HUES64 (cell line): ENCODE data around the gene KATNAL1.

ENCODE experiments used
- H3K27ac ChIP-seq: 2 replicates; pipeline ENCODE4 v1.7.0; 2013; ENCODE audit warnings: low read depth, low read length, inconsistent platforms
- H3K27me3 ChIP-seq: 2 replicates; pipeline ENCODE4 v1.6.1; 2013; ENCODE audit warnings: mild to moderate bottlenecking, low read length; ENCODE audit not compliant: insufficient read depth
- H3K36me3 ChIP-seq: 2 replicates; pipeline ENCODE4 v1.6.1; 2013; ENCODE audit warnings: mild to moderate bottlenecking, low read length; ENCODE audit not compliant: insufficient read depth
- H3K4me1 ChIP-seq: 2 replicates; pipeline ENCODE4 v1.6.1; 2013; ENCODE audit warnings: mild to moderate bottlenecking, low read length, moderate library complexity; ENCODE audit not compliant: insufficient read depth
- H3K4me3 ChIP-seq: 2 replicates; pipeline ENCODE4 v1.5.1; 2013; ENCODE audit warnings: mild to moderate bottlenecking, low read length, moderate library complexity
- H3K9ac ChIP-seq: 2 replicates; pipeline ENCODE4 v1.6.1; 2013; ENCODE audit warnings: mild to moderate bottlenecking, low read depth, low read length
- H3K9me3 ChIP-seq: 2 replicates; pipeline ENCODE4 v1.6.1; 2013; ENCODE audit warnings: low read depth, low read length; ENCODE audit not compliant: insufficient read depth
- whole genome bisulfite sequencing: fragments of 150-250, 120-280 bp; methylation state at CpG from one replicate; pipeline ENCODE4 v1.1.7; 2013; ENCODE audit warnings: missing lambda C conversion rate; 5-methylcytosine and 5-hydroxymethylcytosine counted together

The KATNAL1 gene

GRCh38 chr13:30329009-30329585, 21.7 kb upstream of the KATNAL1 start:
- no peak overlapping the region for H3K9ac ChIP-seq
- no peak overlapping the region for H3K27ac ChIP-seq
- 96% methylated on average over 2 of the region's 2 CpGs for WGBS
- H3K27me3 ChIP-seq, result no peaks in the 10 kb centered on the region
- H3K36me3 ChIP-seq, result no peaks in the 10 kb centered on the region
- H3K9me3 ChIP-seq, result peaks cover 3% of the 10 kb centered on the region; the same call in 1 of the 2 replicates
- H3K4me3 ChIP-seq, result no peak overlapping the region
- H3K4me1 ChIP-seq, result no peaks in the 10 kb centered on the region

- H3K4me3 ChIP-seq, result no peak overlapping the region
- H3K36me3 ChIP-seq, result no peaks in the 10 kb centered on the region
- H3K4me1 ChIP-seq, result no peaks in the 10 kb centered on the region
- no peaks in the 10 kb centered on the region for H3K27me3 ChIP-seq
- 89% methylated on average over 4 of the region's 4 CpGs for WGBS
- H3K9me3 ChIP-seq, result peaks cover 3% of the 10 kb centered on the region; the same call in 1 of the 2 replicates
- H3K27ac ChIP-seq, result no peak overlapping the region
- H3K9ac ChIP-seq, result no peak overlapping the region
Measured at GRCh38 chr13:30325668-30326067, 18.3 kb upstream of the KATNAL1 start.

- no peak overlapping the region for H3K4me3 ChIP-seq
- H3K9me3 ChIP-seq, result peaks cover 3% of the 10 kb centered on the region; the same call in 1 of the 2 replicates
- H3K27me3 ChIP-seq, result no peaks in the 10 kb centered on the region
- H3K36me3 ChIP-seq, result no peaks in the 10 kb centered on the region
- no peak overlapping the region for H3K9ac ChIP-seq
- H3K4me1 ChIP-seq, result peaks cover 5% of the 10 kb centered on the region; the same call in 1 of the 2 replicates
- WGBS, result 94% methylated on average over 1 of the region's 2 CpGs
- no peak overlapping the region for H3K27ac ChIP-seq
Measured at GRCh38 chr13:30323524-30323923, 16.2 kb upstream of the KATNAL1 start.

DNA sequence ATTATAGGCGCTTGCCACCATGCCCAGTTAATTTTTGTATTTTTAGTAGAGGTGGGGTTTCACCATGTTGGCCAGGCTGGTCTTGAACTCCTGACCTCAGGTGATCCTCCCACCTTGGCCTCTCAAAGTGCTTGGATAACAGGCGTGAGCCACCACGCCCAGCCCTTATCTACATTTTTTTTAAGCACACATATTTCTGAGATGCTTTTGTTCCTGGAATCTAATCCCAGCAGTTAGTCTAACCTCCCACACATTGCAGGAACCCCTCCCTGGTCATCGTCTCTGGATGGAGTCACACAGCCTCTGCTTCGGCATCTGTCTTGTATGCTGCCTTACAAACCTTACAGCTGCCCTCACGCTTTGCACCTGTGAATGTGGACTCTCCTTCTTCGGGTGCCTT, 15.1 kb upstream of the KATNAL1 start:
- peaks cover 3% of the 10 kb centered on the region; the same call in 1 of the 2 replicates for H3K9me3 ChIP-seq
- H3K36me3 ChIP-seq, result no peaks in the 10 kb centered on the region
- no peak overlapping the region for H3K9ac ChIP-seq
- no peak overlapping the region for H3K27ac ChIP-seq
- 92% methylated on average over 7 of the region's 7 CpGs for WGBS
- peaks cover 8% of the 10 kb centered on the region; the same call in 1 of the 2 replicates for H3K4me1 ChIP-seq
- no peaks in the 10 kb centered on the region for H3K27me3 ChIP-seq
- no peak overlapping the region for H3K4me3 ChIP-seq

DNA sequence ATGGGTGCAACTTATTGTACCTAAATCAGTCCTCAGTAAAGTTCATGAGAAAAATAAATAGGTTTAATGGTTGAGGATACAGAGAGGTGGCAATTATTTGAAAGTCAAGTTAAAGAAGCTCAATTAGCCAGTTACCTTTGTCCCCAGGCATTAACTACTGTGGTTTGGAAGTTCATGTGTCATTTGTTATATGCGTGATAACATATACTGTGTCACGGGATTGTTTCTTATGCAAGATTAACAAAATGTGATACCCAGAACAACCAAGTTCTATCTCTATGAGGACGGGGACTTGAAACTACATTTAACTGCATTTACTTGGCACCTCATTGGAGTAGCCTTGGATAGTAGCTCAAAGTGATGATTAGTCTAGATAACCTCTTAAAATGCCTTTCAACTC, 13.9 kb upstream of the KATNAL1 start:
- H3K27me3 ChIP-seq, result no peaks in the 10 kb centered on the region
- H3K9me3 ChIP-seq, result peaks cover 3% of the 10 kb centered on the region; the same call in 1 of the 2 replicates
- no peak overlapping the region for H3K9ac ChIP-seq
- no peak overlapping the region for H3K4me3 ChIP-seq
- no peak overlapping the region for H3K27ac ChIP-seq
- no peaks in the 10 kb centered on the region for H3K36me3 ChIP-seq
- peaks cover 8% of the 10 kb centered on the region; the same call in 1 of the 2 replicates for H3K4me1 ChIP-seq
- 97% methylated on average over 3 of the region's 3 CpGs for WGBS

DNA sequence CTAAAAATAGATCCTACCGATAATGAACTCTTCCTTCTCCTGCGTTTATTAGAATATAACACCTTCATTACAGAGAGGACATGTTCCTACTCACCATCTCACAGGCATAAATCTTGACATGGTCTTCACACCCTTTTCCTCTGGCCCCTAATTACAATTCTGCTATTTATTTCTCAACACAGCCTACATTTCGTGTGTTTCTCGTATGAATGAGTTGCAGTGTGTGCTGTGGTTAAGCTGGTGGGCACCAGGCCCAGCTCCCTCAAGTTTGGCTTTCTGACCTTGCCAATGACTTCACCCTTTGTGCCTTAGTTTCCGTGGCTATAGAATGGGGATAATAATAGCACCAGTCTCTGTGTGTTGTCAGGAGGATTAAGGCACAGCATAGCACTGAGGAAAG, 12.3 kb upstream of the KATNAL1 start:
- Histone ChIP-seq H3K27me3 (no peaks in the 10 kb centered on the region), H3K4me3 (no peak overlapping the region), H3K4me1 (peaks cover 8% of the 10 kb centered on the region; the same call in 1 of the 2 replicates), H3K27ac (no peak overlapping the region), H3K9ac (no peak overlapping the region), H3K36me3 (no peaks in the 10 kb centered on the region), H3K9me3 (no peaks in the 10 kb centered on the region)
- WGBS, result 93% methylated on average over 5 of the region's 5 CpGs

DNA sequence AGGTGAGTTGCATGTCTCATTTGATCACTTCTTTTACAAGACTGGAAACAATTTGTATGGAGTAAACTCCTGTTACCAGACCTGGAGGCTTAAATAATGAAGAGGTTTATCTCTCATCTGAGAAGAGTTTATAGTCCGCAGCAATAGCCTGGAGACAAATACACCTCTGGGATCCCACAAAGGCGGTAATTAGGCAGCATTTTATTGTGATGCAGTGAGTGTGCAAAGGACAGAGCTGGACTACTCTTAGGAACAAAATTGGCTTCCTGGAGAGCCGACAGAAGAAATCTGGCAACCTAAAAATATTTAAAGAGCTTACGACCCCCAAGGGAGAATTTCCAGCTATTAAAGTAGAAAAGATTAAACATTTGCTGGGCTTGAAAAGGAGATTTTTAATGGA, 11.8 kb upstream of the KATNAL1 start:
- 97% methylated on average over 4 of the region's 4 CpGs for WGBS
- Histone ChIP-seq H3K9ac (no peak overlapping the region), H3K27me3 (no peaks in the 10 kb centered on the region), H3K4me1 (peaks cover 8% of the 10 kb centered on the region; the same call in 1 of the 2 replicates), H3K4me3 (no peak overlapping the region), H3K27ac (no peak overlapping the region), H3K9me3 (no peaks in the 10 kb centered on the region), H3K36me3 (no peaks in the 10 kb centered on the region)

DNA sequence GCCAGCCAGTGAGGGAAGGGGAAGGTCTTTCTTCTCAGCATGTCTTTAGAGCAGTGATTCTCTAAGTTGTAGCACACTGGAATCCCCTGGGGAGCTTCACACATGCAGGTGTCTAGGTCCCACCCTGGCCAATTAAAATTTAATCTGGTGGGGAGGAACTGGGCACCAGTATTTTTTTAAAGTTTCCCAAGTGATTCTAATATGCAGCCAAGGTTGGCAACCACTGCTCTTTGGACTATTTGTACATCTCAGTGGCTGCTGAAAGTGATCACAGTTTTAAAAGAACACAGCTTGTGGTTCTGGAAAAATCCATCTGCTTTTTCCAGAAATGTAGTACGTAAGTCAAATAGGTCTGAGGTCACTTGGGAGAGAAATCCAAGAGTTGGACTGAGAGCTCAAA, 10.7 kb upstream of the KATNAL1 start:
- Histone ChIP-seq H3K9me3 (no peaks in the 10 kb centered on the region), H3K4me3 (no peak overlapping the region), H3K27ac (no peak overlapping the region), H3K36me3 (no peaks in the 10 kb centered on the region), H3K4me1 (peaks cover 8% of the 10 kb centered on the region; the same call in 1 of the 2 replicates), H3K27me3 (no peaks in the 10 kb centered on the region), H3K9ac (no peak overlapping the region)
- 100% methylated on average over 1 of the region's 1 CpG for WGBS

DNA sequence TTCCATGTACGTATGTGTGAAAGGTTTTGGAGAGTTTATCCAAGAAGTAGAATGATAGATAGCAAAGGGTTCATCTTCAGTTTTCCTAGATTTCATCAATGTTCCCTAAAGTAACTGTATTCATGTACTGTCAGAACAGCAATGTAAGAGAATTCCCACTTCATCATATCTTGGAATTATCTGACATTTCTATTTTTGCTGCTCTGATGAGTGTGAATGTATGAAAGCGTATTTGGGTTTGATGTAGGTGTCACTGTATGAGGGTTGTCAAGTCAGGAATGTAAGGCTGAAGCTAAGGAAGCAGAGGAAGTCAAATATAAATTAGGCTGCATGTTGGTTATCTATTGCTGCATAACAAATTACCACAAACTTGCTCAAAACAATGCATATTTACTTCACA, 7.2 kb upstream of the KATNAL1 start:
- H3K36me3 ChIP-seq, result no peaks in the 10 kb centered on the region
- H3K27ac ChIP-seq, result no peak overlapping the region
- H3K27me3 ChIP-seq, result no peaks in the 10 kb centered on the region
- 96% methylated on average over 2 of the region's 2 CpGs for WGBS
- H3K9me3 ChIP-seq, result no peaks in the 10 kb centered on the region
- no peak overlapping the region for H3K4me3 ChIP-seq
- H3K9ac ChIP-seq, result no peak overlapping the region
- peaks cover 8% of the 10 kb centered on the region; the same call in 1 of the 2 replicates for H3K4me1 ChIP-seq

DNA sequence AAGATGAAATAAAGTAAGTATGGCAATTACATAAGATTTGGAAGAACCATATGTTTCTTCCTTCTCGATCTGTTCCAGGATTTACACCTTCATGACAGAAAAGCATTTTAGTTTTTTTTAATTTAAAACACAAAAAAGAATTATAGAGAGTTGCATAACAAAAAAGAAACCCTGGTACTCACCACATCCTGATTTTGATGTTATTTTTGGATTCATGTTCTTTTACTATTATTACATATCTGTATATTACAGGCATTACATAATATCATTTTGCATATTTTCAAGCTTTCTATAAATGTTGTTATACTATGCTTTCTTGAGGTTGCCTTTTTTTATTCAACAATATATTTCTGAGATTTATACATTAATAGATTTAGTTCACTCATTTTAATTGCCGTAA, 6.7 kb upstream of the KATNAL1 start:
- 100% methylated on average over 1 of the region's 2 CpGs for WGBS
- H3K27ac ChIP-seq, result no peak overlapping the region
- H3K4me3 ChIP-seq, result no peak overlapping the region
- H3K9me3 ChIP-seq, result no peaks in the 10 kb centered on the region
- H3K36me3 ChIP-seq, result no peaks in the 10 kb centered on the region
- no peaks in the 10 kb centered on the region for H3K27me3 ChIP-seq
- H3K4me1 ChIP-seq, result peaks cover 5% of the 10 kb centered on the region; the same call in 1 of the 2 replicates
- no peak overlapping the region for H3K9ac ChIP-seq

- Histone ChIP-seq H3K4me1 (0 out of 2 replicates have a peak, but pooled peaks cover 3% of the 10 kb centered on the region), H3K9me3 (no peaks in the 10 kb centered on the region), H3K4me3 (no peak overlapping the region), H3K36me3 (no peaks in the 10 kb centered on the region), H3K9ac (no peak overlapping the region), H3K27me3 (no peaks in the 10 kb centered on the region), H3K27ac (no peak overlapping the region)
- WGBS, result 70% methylated on average over 3 of the region's 3 CpGs
Measured at GRCh38 chr13:30313311-30313710, 6.0 kb upstream of the KATNAL1 start.

DNA sequence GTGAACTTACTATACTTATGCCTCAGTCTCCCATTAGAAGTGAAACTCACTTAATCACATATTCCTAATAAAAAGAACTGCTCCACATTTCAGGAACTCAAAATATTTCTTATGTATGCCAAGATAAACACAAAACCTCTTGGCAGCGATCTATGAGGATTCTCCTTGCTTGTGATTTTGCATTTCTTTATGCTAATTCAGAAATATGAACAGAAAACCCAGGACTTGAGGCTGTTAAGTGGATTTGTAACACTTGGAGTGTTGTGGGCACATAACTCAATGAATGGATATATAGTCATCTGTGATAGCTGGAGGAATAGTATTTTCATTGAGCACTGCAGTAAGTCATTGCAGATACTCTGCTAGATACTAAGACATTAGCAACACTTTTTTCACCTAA, 5.6 kb upstream of the KATNAL1 start:
- Histone ChIP-seq H3K4me1 (0 out of 2 replicates have a peak, but pooled peaks cover 2% of the 10 kb centered on the region), H3K9me3 (no peaks in the 10 kb centered on the region), H3K9ac (no peak overlapping the region), H3K36me3 (no peaks in the 10 kb centered on the region), H3K27me3 (no peaks in the 10 kb centered on the region), H3K4me3 (no peak overlapping the region), H3K27ac (no peak overlapping the region)
- 88% methylated on average over 1 of the region's 1 CpG for WGBS
